Mesenchymal stem cell (in vitro differentiated cells and primary cell): Measurements from ENCODE around the gene SLC4A1.

Experiments used
- DNase-seq: peaks from one replicate; pipeline ENCODE4 v3.0.0-alpha.2; 2013
- H2AFZ ChIP-seq: one replicate; pipeline ENCODE4 v1.6.1; 2013; ENCODE audit warnings: low read depth, mild to moderate bottlenecking, control low read depth, inconsistent platforms, low read length, moderate library complexity
- H2AK5ac ChIP-seq: 2 replicates; pipeline ENCODE4 v1.6.1; 2013; ENCODE audit warnings: low read length, moderate library complexity, mild to moderate bottlenecking, inconsistent platforms; ENCODE audit not compliant: severe bottlenecking
- H2BK120ac ChIP-seq: one replicate; pipeline ENCODE4 v1.6.1; 2013; ENCODE audit warnings: low read depth, mild to moderate bottlenecking, inconsistent platforms, low read length, moderate library complexity
- H2BK12ac ChIP-seq, 2 experiments: one replicate each; pipeline ENCODE4 v1.6.1; 2013; ENCODE audit warnings: inconsistent platforms in 2 of 2, low read length in 2 of 2, mild to moderate bottlenecking in 2 of 2, moderate library complexity in 2 of 2, control low read depth in 1 of 2
- H2BK15ac ChIP-seq: one replicate; pipeline ENCODE4 v1.6.1; 2013; ENCODE audit warnings: mild to moderate bottlenecking, low read depth, inconsistent platforms; ENCODE audit not compliant: poor library complexity, severe bottlenecking
- H2BK5ac ChIP-seq: 2 replicates; pipeline ENCODE4 v1.6.1; 2013; ENCODE audit warnings: low read depth, mild to moderate bottlenecking, low read length, control low read depth, inconsistent platforms; ENCODE audit not compliant: poor library complexity, severe bottlenecking
- H3K14ac ChIP-seq, 2 experiments: one replicate each; pipeline ENCODE4 v1.6.1; 2013; ENCODE audit warnings: inconsistent platforms in 2 of 2, low read length in 2 of 2, control low read depth in 1 of 2, mild to moderate bottlenecking in 1 of 2, moderate library complexity in 1 of 2
- H3K18ac ChIP-seq, 2 experiments: one replicate each; pipeline ENCODE4 v1.6.1; 2013; ENCODE audit warnings: inconsistent platforms in 2 of 2, low read length in 2 of 2, control low read depth in 1 of 2, low read depth in 1 of 2, mild to moderate bottlenecking in 1 of 2
- H3K23ac ChIP-seq, 2 experiments: one replicate each; pipeline ENCODE4 v1.6.1; 2013; ENCODE audit warnings: inconsistent platforms in 2 of 2, low read length in 2 of 2, mild to moderate bottlenecking in 2 of 2, moderate library complexity in 2 of 2, control low read depth in 1 of 2
- H3K27ac ChIP-seq: 2 replicates; pipeline ENCODE4 v1.5.1; 2013; ENCODE audit warnings: mild to moderate bottlenecking, moderate library complexity, low read length, control low read depth, inconsistent platforms; ENCODE audit not compliant: poor library complexity, severe bottlenecking
- H3K27me3 ChIP-seq, 2 experiments: 2 replicates each; pipeline versions ENCODE4 v1.6.1 to v1.7.0; 2013; ENCODE audit warnings: low read length in 2 of 2, mild to moderate bottlenecking in 2 of 2, moderate library complexity in 2 of 2, control low read depth in 1 of 2, inconsistent platforms in 1 of 2; ENCODE audit not compliant: control insufficient read depth in 1 of 2, insufficient read depth in 1 of 2
- H3K36me3 ChIP-seq, 2 experiments: 2 replicates each; pipeline versions ENCODE4 v1.6.1 to v1.7.0; 2013; ENCODE audit warnings: low read length in 2 of 2, control low read depth in 1 of 2, inconsistent platforms in 1 of 2, low read depth in 1 of 2, mild to moderate bottlenecking in 1 of 2; ENCODE audit not compliant: insufficient read depth in 2 of 2, control insufficient read depth in 1 of 2
- H3K4ac ChIP-seq, 2 experiments: one replicate each; pipeline ENCODE4 v1.6.1; 2013; ENCODE audit warnings: inconsistent platforms in 2 of 2, low read length in 2 of 2, mild to moderate bottlenecking in 2 of 2, moderate library complexity in 2 of 2, control low read depth in 1 of 2, low read depth in 1 of 2
- H3K4me1 ChIP-seq: 2 replicates; pipeline ENCODE4 v1.6.1; 2013; ENCODE audit warnings: low read depth, low read length, control low read depth; ENCODE audit not compliant: control insufficient read depth, insufficient read depth
- H3K4me2 ChIP-seq: 2 replicates; pipeline ENCODE4 v1.6.1; 2013; ENCODE audit warnings: low read length, mild to moderate bottlenecking, inconsistent platforms; ENCODE audit not compliant: poor library complexity, severe bottlenecking
- H3K4me3 ChIP-seq, 2 experiments: 2 replicates each; pipeline versions ENCODE4 v1.5.1 to v1.7.0; 2013; ENCODE audit warnings: low read length in 2 of 2, mild to moderate bottlenecking in 2 of 2, control low read depth in 1 of 2, low read depth in 1 of 2; ENCODE audit not compliant: insufficient read depth in 1 of 2
- H3K79me1 ChIP-seq: replicated peaks from 2 replicates; pipeline ENCODE4 v1.6.1; 2013; ENCODE audit warnings: mild to moderate bottlenecking, control low read depth, low read length, inconsistent platforms; ENCODE audit not compliant: poor library complexity, severe bottlenecking
- H3K9ac ChIP-seq: 2 replicates; pipeline ENCODE4 v1.7.0; 2013; ENCODE audit warnings: mild to moderate bottlenecking, low read length, moderate library complexity
- H3K9me3 ChIP-seq: 2 replicates; pipeline ENCODE4 v1.7.0; 2013; ENCODE audit warnings: mild to moderate bottlenecking, low read length; ENCODE audit not compliant: control insufficient read depth
- H4K8ac ChIP-seq: one replicate; pipeline ENCODE4 v1.6.1; 2013; ENCODE audit warnings: inconsistent platforms, mild to moderate bottlenecking, low read length, moderate library complexity
- H4K91ac ChIP-seq: one replicate; pipeline ENCODE4 v1.6.1; 2013; ENCODE audit warnings: mild to moderate bottlenecking, low read length, inconsistent platforms
- WGBS: methylation state at CpG from one replicate; pipeline ENCODE4 v1.1.7; 2013; ENCODE audit warnings: mixed read lengths; 5-methylcytosine and 5-hydroxymethylcytosine counted together

Gene SLC4A1

GRCh38 chr17:44232061-44232460 is 35.9 kb downstream of the SLC4A1 start:
- Histone ChIP-seq H3K23ac (no peak overlapping the region), H2BK120ac (no peak overlapping the region), H3K9me3 (no peaks in the 10 kb centered on the region), H3K36me3 (no peaks in the 10 kb centered on the region), H2AFZ (no peak overlapping the region), H3K27me3 (peaks cover 0 to 6% of the 10 kb centered on the region in 2 experiments), H2BK12ac (no peak overlapping the region), H3K9ac (no peak overlapping the region), H3K4me1 (peaks cover 20% of the 10 kb centered on the region), H3K79me1 (no peaks in the 10 kb centered on the region), H4K8ac (no peak overlapping the region), H3K27ac (no peak overlapping the region), H3K14ac (no peak overlapping the region), H3K4ac (no peak overlapping the region), H2BK5ac (no peak overlapping the region), H4K91ac (no peak overlapping the region), H2BK15ac (no peak overlapping the region), H2AK5ac (no peak overlapping the region), H3K18ac (no peak overlapping the region), H3K4me2 (no peak overlapping the region), H3K4me3 (no peak overlapping the region)
- 93% methylated on average over 6 of the region's 7 CpGs for WGBS
- DNase-seq = no peak

- no peaks in the 10 kb centered on the region for H3K79me1 ChIP-seq
- no peak overlapping the region for H3K4me3 ChIP-seq
- no peak overlapping the region for H3K9ac ChIP-seq
- H3K27me3 ChIP-seq = peaks cover 0 to 6% of the 10 kb centered on the region in 2 experiments
- peaks cover 14% of the 10 kb centered on the region for H3K4me1 ChIP-seq
- 68% methylated on average over 9 of the region's 9 CpGs for WGBS
- H3K27ac ChIP-seq = no peak overlapping the region
- H3K18ac ChIP-seq = no peak overlapping the region
- DNase-seq = no peak
- H3K36me3 ChIP-seq = no peaks in the 10 kb centered on the region
- no peak overlapping the region for H4K8ac ChIP-seq
- H4K91ac ChIP-seq = no peak overlapping the region
- no peak overlapping the region for H3K4ac ChIP-seq
- no peak overlapping the region for H2AFZ ChIP-seq
- no peak overlapping the region for H3K23ac ChIP-seq
- H2BK120ac ChIP-seq = no peak overlapping the region
- no peak overlapping the region for H2AK5ac ChIP-seq
- no peak overlapping the region for H3K4me2 ChIP-seq
- no peak overlapping the region for H2BK15ac ChIP-seq
- no peak overlapping the region for H2BK12ac ChIP-seq
- no peak overlapping the region for H2BK5ac ChIP-seq
- H3K14ac ChIP-seq = no peak overlapping the region
- no peaks in the 10 kb centered on the region for H3K9me3 ChIP-seq
Measured at GRCh38 chr17:44230140-44230539, 37.8 kb downstream of the SLC4A1 start.

- H3K4ac ChIP-seq = no peak overlapping the region
- H3K79me1 ChIP-seq = no peaks in the 10 kb centered on the region
- WGBS = 92% methylated on average over 6 of the region's 6 CpGs
Measured at GRCh38 chr17:44229090-44229489, 38.8 kb downstream of the SLC4A1 start.

GRCh38 chr17:44223541-44224071 is 44.3 kb downstream of the SLC4A1 start:
- Histone ChIP-seq H3K14ac (no peak overlapping the region), H2BK5ac (no peak overlapping the region), H3K18ac (peak overlapping the region in 1 of 2 experiments; percentile 5), H2BK15ac (no peak overlapping the region), H3K4me1 (peaks cover 8% of the 10 kb centered on the region), H3K27ac (no peak overlapping the region), H3K27me3 (no peaks in the 10 kb centered on the region), H2BK120ac (peak overlapping the region; percentile 19), H3K79me1 (no peaks in the 10 kb centered on the region), H2AK5ac (no peak overlapping the region), H3K4me2 (no peak overlapping the region), H3K4me3 (peak overlapping the region in 1 of 2 experiments; percentile 31), H3K9ac (peak overlapping the region; percentile 95), H4K91ac (no peak overlapping the region), H2AFZ (no peak overlapping the region), H3K9me3 (no peaks in the 10 kb centered on the region), H3K23ac (no peak overlapping the region), H3K36me3 (no peaks in the 10 kb centered on the region), H2BK12ac (no peak overlapping the region), H4K8ac (no peak overlapping the region), H3K4ac (no peak overlapping the region)
- WGBS = 97% methylated on average over 7 of the region's 7 CpGs
- no peak for DNase-seq

More at GRCh38 chr17:44229090-44229489, 38.8 kb downstream of the SLC4A1 start:
- H2AFZ ChIP-seq = no peak overlapping the region
- H3K9me3 ChIP-seq = no peaks in the 10 kb centered on the region
- H4K91ac ChIP-seq = no peak overlapping the region
- no peak overlapping the region for H2AK5ac ChIP-seq
- peaks cover 0 to 6% of the 10 kb centered on the region in 2 experiments for H3K27me3 ChIP-seq
- no peak overlapping the region for H2BK15ac ChIP-seq
- H3K4me1 ChIP-seq = peaks cover 8% of the 10 kb centered on the region
- H3K27ac ChIP-seq = no peak overlapping the region
- no peak overlapping the region for H4K8ac ChIP-seq
- H3K9ac ChIP-seq = no peak overlapping the region
- H2BK12ac ChIP-seq = no peak overlapping the region
- H3K14ac ChIP-seq = no peak overlapping the region
- H3K23ac ChIP-seq = no peak overlapping the region
- H2BK120ac ChIP-seq = no peak overlapping the region
- no peak overlapping the region for H3K4me2 ChIP-seq
- no peak for DNase-seq
- H2BK5ac ChIP-seq = no peak overlapping the region
- H3K4me3 ChIP-seq = no peak overlapping the region
- H3K36me3 ChIP-seq = no peaks in the 10 kb centered on the region
- H3K18ac ChIP-seq = no peak overlapping the region
